CD4-positive, alpha-beta T cell treated with Interleukin-1 beta for 1 hour (primary cell): ENCODE data around the gene ARFGAP3.
"Not testable (repeated sequence)": the region's sequence is repeated elsewhere in the genome, so short reads cannot be mapped to it uniquely, and the experiment has no call there.

Experiments used
- DNase-seq, 2 donors: peaks; one replicate each; pipeline ENCODE4 v3.0.0-alpha.2; 2020 to 2022

Gene ARFGAP3

DNA sequence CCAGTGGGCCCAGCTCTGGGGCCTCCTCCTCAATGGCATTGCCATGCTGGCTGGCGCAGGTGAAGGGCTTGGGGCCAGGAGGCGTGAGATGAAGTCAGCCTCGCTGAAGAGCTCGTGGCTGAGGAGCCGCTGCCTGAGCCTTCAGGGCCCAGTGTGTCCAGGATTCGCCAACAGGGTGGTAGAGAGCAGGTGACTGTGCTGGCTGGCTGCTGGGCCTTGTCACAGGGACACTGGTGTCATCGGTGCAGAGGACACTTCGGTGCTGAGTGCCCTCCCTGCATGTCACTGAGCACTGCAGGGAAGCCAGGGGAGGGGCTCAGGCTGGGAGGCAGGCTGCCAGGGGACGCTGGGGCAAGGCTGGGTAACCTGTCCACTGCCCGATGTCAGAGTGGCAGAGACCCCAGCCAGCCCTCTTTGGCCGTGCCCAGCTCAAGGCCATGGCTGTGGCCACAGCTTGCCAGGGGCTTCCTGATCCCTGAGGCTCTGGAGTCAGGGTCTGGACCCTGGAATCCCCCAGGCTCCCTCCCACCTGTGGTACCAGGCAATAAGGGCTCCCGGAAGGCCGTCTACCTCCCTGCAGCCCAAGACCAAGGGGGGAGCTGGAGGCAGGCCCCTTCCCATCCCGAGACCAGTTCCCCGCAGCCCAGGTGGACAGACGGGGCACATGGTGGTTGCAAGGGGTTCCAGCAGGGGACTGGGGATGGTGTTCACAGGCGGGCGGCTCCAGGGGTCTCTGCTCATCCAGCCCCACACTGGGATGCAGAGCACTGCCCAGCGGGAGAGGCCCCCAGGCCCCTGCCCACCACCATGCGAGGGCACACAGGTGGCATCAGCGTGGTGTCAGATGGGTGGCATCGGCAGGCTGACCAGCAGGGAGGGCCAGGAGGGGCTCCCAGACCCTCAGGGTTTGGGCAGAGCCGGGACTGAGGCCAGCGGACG, 63.9 kb downstream of the ARFGAP3 start:
- DNase-seq = no peak

DNA sequence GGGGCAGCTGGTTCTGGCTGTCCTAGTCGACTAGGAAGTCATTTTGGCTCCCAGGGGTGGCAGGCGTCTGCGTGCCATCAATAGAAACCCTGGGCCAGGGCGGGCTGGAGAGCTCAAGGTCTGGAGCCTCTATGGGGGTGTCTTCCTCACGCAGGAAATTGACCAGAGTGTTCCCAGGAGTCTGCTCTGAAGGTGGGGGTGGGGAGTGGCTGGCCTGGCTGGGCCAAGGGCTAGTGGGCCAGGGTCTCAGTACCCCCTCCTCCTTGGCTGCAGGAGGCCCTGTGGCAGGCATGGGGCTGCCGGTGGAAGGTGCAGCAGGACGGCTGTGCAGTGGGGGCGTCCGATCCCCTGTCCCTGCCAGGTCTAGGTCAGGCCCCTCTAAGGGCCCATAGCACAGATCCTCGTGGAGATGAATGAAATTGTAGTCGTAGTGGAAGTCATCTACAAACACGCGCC, 64.6 kb downstream of the ARFGAP3 start:
- DNase-seq = no peak

DNA sequence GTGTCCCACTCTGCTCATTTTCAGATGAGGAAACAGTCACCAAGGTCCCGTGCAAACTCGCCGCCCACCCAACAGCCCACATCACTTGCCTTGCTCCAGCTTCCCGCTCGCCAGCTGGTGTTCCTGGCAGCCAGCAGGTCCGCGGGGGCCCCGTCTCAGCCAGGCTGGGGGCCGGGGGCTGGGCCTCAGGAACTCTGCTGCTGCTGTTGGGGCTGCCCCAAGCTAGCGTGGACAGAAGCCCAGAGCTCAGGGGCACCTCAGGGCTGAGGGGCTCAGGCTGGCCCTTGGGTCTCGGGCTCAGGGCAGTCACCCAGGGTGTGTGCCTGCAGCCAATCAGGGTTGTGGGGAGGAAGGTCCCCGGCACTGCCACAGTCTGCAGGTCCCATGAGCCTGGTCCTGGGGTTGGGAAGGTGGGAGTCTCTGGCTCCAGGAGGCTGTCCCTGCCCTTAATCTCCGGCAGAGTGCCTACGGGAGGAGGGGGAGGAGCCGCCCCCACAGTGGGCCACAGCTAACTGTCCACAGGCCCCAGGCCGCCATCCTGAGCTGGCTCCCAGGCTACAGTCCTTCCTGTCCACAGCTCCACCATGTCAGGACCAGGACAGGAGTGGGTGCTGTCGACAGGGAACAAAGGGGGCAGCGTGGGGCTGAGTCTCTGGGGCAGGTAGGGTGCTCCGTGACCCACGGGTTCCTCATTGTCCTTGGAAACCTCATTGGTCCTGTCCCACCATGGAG, 65.2 kb downstream of the ARFGAP3 start:
- no peak for DNase-seq

DNA sequence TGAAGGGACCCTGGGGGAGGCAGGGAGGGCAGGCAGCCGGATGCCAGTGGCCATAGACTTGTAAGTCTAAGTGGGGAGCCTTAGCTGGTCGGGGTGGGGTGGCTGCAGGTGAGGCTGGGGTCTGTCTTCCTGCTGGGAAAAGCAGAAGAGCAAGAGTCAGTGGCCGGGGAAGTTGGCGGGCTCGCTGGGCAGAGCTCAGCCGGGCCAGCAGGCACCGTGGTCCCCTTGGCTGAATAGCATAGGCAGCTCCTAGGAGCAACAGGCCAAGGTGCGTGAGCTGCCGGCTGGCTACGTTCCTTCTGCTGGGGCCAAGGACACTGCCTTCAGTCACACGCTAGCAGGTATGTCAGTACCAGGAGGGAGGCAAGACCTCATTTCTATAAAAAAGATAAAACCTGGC, 68.6 kb downstream of the ARFGAP3 start:
- DNase-seq = no peak

DNA sequence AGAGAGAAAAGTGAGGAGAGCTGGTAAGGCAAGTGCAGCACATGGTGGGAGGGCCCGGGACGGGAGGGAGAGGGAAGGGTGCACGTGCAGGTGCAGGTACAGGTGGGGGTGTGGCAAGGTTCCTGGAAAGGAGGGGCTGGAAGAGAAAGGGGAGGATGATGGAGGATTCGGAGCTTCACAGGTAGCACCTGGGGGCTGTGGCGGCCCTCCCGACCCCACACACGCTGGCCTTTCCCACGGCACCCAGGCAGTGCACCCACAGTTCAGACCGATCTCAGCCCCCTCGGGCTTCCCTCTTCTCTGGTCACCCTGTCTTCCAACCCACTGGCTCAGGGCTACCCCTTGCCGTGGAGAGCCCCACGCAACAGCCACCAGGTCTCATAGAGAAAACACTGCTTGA, 69.1 kb downstream of the ARFGAP3 start:
- no peak for DNase-seq

DNA sequence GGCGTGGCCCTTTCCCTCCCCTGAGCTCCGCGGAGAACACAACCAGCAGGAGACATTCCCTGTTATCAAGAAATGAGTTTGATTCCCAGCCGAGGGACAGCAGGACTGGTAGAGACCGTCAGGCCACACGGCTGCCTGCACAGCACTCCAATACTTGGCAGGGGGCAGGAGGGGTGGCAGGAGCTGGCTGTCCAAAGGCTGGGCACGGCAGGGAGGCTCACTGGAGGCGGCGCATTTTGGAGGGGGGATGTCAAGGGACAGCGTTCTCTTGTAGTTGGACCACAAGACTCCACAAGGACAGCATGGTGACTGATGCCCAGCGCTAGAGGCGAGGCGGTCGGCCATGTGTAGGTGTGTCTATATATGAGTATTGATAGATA, 69.7 kb downstream of the ARFGAP3 start:
- DNase-seq = no peak

DNA sequence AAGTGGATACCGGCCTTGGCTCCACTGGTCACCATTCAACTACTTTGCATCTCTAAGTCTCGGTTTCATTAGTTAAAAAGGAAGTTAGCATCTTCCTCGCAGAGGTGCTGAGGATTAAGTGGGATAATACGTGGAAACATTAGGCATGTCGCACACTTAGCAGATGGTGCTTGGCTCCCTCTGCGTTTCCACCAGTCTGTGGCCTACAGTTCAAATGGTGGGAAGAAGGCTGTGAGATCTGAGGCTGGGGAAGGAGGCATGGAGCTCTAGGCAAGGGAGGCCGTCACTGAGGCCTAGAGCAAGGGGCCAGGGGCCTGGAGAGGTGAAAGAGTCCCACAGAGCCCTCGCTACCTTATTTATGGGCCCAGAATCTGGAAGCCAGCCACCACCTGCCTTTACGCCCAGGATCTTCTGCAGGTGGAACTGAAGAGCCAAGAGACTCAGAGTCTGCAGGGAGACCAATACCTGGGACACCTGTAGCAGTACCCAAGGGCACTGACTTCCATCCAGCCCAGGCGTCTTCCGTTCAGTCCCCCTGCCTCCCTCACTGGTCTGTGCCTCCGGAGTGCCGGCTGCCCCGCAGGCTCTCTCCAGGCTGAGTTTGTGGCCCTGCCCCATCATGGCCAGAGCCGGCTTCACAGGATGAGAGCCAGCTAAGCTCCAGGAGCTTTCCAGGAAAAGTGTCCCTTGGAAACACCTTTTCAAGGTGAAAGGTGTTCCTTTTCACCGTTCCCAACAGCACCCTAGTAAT, 70.3 kb downstream of the ARFGAP3 start:
- no peak for DNase-seq

DNA sequence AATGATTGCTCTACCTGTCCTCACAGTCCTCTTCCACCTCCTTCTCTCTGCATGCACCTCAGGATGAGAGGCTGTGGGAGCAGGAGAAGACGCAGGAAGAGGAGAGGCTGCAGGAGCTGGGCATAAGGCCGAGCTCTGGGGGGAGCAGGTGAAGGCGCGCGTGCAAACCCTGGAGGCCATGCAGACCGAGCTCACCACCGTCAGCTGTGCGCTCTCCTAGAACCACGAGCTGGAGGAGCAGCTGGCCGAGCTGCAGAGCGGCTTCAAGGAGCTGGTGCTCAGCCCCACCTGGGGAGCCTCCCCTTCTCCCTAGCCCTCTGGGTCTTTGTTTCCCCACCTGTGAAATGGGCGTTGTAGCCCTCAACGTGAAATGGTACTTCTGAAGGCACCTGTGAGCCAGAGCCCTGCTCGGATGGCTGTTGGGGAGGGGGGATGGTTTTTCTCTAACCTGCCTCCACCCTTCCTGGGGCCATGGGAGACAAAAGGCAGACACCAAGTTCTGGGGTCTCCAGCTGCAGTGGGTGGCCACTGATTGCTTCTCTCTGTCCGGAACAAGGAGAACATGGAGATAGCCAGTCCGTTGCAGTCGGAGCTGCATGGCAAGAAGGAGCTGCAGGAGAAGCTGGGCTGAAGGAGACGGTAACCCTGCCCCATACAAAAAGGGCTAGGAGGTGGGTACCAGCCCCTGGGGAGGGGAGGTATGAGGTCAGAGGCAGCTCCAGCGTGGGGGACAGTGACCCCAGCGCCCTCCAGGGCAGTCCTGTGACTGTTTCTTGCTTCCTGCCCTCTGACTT, 71.2 kb downstream of the ARFGAP3 start:
- no peak for DNase-seq

DNA sequence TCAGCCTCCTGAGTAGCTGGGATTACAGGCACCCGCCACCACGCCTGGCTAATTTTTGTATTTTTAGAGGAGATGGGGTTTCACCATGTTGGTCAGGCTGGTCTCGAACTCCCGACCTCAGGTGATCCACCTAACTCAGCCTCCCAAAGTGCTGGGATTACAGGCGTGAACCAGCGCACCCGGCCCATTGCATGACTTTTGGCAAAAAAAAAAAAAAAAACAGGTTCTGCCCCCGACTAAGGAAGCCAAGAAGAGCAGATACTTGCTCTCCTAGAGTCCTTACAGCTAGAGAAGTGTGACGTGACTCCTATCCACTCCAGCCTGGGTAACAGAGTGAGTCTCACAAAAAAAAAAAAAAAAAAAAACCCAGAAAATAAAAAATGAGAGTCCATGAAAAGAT, 74.8 kb downstream of the ARFGAP3 start:
- DNase-seq = not testable (repeated sequence)

DNA sequence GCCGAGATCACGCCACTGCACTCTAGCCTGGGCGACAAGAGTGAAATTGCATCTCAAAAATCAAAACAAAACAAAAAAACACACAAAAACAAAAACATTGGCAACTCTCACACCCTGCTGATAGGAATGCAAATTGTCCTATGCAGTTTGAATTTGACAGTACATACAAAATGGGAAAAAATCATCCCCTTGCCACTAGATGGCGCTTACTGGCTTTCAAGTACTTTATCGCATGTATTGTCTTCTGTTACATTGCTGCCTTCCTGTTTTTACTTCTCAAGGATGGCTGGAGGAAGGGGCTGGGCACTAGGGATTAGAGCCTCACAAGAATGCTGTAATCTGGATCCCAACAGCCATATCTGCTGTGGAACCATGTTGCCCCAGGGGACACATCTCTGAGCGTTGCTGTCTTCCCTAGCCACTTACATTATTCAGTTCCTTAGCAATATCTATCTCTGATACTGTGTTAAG, 77.0 kb downstream of the ARFGAP3 start:
- DNase-seq = peak; percentile 37 to 69

DNA sequence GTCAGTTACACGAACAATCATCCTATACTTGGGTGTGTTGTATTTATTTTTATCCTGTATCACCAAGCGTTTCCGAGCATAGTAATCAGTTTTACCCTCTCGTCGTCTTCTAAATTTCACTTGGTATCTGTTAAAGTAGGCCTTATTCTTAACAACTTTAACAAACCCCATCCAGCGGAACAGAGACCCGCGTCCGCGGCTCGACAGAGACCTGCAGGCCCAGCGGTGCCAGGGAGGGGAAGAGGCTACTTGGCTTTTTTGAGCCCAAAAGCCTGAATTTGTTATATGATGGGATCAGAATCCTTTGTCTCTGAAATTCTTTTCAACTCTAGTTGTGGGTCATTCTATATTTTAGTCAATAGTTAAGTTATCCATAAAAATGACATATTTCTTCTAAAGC, 79.9 kb downstream of the ARFGAP3 start:
- DNase-seq = no peak

DNA sequence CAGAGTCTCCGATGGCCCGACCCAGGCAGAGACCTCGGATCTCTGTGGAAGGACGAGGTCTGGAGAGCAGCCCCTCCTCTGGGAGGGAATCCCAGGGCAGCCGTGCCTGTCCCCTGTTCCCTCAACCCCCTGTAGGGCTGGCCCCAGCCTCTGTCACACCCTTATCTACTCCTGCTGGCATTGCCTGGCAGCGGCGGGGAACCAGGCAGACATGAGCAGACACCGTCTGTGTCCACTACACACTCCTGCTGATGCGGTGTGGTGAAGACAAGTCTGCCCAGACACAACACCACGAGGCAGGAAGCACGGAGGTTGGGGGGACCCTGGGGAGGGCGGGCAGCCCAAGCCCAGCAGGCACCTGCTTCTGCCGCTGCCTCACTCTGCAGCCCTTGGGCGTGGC, 83.9 kb downstream of the ARFGAP3 start:
- DNase-seq = no peak

DNA sequence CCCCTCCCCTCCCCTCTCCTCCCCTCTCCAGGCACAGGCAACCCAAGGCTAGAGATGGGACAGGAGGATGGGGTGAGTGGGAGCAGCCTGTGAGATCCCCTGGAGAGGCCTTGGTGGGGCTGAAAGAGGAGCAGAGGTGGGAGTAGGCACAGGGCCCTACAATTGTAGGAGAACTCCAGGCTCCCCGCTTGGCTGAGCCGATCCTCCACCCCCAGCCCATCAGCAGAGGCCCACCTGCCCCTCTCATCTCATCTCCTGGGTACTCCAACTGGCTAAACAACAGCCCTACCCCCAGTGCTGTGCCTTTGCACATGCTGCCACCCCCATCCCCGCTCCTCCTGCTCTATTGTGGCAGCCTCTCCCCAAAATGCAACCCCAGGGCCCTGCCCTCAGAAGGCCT, 84.4 kb downstream of the ARFGAP3 start:
- no peak for DNase-seq

DNA sequence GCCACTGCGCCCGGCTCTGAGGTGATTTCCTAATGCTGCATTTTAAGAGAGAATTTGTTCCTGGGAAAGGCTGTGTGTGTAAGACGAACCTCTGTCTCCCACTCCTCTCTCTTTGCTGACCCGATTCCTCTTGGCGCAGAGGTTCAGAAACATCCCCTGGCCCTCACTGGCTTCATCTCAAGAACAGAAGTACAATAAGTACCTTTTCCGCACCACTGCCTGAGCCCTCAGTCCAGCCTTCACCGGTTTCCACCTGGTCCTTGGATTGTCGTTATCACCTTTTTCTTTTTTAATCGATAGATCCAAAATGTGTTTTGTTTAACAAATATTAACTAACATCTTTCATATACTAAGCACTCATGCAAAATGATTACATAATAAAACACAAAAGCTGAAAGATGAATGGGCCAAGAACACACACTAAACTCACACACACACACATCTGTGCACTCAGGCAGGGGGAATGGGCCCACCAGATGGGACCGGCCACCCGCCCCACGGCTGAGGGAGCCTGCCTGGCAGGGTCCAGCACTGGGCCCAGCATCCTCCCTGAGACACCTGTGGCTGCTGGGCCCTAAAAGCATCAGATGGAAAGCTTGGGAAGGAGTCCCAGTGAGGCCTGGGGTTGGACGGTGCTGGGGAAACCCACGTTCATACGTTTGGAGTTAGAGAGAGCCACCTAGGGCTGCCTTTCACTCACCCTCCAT, 86.0 kb downstream of the ARFGAP3 start:
- DNase-seq = no peak

DNA sequence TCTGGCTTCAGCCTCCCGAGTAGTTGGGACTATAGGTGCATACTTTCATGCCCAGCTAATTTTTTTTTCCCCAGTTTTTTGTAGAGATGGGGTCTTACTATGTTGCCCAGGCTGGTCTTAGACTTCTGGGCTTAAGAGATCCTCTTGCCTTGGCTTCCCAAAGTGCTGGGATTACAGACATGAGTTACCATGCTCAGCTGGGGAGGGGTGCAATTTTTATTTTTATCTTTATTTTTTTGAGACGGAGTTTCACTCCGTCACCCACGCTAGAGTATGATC, 86.7 kb downstream of the ARFGAP3 start:
- DNase-seq = no peak

DNA sequence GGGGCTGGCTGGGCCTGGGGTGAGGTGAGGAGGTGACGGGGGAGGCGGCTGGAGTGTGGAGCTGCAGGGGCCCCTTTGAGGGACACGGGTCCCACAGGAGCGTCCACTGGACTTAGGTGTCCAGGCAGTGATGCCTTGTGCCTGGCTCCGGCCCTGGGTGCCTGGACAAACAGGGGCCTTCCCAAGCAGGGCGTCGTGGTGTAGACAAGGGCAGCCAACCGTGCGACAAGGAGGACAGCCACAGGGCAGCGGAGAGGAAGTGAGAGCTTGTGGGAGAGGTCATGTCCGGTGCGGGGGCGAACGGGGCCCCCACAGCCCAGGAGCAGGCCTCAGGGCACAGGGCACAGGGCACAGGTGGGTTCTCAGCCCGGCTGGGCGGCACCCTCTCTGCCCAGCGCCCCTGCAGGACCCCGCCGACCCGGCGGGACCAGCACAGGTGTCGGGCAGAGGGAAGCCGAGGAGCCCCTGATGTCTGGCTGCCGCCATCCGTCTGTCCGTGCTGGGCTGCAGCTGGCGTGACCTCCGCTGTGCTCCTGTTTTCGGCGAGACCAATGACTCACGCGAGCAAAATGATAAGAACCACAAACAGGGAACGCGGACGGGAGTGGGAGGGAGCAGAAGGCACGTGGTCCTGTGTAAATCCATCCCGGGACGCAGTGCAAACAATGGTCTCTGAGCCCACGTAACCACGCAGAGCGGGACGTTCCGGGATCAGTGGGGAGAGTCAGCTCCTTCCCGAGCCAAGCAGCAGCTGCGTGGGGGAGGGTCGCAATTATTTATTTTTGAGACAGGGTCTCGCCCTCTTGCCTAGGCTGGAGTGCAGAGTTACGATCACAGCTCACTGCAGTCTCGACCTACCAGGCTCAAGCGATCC, 87.3 kb downstream of the ARFGAP3 start:
- DNase-seq = peak in 1 of 2 donors; percentile 49

DNA sequence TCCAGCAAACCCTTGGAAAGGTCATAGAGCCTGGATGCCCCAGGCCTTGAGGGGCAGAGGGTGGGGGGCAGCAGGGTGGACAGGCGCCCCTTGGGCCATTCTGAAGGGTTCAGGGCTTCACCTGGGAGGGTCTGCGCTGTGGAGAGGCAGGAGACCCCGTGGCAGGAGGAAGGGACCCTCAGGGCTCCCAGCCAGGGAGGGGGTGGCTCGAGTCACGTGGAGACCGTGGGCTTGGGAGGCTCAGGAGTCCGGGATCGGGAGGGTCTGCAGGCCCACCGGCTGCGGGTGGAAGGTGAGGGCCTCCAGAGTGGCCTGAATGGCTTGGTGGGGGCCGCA, 87.9 kb downstream of the ARFGAP3 start:
- DNase-seq = no peak

DNA sequence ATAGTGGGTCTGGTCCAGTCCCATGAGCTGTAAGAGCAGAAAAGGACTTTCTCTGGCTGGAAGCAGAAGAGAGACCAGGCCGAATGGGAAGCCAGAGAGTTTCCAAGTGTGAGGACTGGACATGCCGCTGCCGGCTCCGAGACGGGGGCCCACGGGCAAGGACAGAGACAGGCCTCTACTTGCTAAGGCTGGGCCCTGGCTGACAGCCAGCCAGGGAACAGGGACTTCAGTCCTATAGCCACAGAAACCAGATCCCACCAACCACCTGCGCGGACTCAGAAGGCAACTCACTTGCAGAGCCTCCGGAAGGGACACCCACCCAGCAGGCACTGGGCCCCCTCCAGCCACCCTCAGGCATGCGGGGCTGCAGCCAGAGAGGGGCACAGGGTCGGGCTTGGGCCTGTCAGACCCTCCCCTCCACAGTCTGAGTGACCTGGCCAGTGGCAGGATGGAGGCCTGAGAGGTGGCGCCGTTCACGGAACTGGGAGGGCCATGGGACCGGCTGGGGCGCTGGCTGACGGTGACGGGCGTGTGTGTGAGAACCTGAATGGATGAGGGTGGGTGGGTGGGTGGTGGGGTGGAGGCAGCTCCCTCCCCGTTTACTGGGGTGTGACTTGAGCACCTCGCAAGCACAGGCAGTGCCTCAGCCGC, 88.6 kb downstream of the ARFGAP3 start:
- no peak for DNase-seq

DNA sequence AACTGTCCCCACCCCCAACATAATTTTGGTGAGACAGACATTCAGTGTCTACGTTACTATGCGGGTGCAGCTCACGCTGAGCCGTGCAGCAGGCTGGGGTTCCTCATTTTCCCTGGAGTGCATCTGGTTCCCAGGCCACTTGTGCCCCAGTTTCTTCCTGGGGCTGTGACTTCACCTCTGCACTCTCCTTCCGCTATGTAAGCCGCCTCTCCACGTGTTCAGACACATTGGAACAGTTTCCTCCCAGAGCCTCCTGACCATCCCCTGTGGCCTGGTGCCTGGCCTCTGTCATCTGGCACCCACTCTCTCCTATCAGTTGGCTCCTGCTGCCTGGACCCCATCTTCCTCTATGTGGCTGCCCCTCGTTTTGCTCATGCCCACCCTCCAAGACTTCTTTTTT, 90.2 kb downstream of the ARFGAP3 start:
- DNase-seq = no peak

DNA sequence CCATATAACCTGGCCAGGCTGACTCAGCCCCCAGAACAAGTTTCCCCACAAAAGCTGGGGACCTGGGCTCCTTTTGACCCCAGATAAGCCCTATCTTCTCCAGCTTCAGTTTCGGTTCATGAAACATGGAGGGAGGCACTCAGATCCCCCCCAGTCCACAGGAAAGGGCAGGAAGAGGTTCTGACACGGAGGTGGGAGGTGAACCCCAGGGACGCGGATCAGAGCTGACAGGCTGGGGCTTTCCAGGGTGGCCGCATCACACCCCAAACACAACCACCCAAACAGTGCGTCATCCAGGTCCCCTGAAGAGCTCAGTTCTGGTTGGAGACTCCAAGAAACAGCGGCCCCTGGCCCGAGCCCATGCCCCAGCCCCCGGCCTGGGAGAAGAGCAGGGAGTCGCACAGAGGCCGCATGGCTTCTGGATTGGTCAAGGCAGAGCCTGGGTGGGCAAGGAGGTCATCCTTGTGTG, 92.1 kb downstream of the ARFGAP3 start:
- no peak for DNase-seq
